Measurements from ENCODE around the gene NBEAL2.

NBEAL2 gene

DNA sequence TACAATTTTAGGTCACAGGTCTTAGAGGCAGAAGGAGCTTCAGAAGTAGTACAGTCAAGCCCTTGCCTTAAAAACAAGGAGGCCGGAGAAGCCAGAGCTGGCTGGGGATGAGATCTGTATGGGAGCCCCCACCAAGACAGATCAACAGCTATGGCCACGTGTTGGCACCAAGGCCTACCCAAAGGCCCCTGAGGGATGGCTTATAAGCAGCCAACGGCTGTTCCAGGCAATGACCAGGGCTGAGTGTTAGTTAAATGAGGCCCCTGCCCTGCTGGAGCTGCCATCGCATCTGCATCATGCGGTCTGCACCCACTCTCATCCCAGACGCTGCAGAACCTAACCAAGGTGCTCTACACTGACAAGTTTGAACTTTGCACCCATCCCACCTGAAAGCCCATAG lies 46.2 kb upstream of the NBEAL2 start:
- H3K4me2 ChIP-seq (ENCODE audit: low read depth, low read length, poor library complexity, severe bottlenecking): peak overlapping the region; percentile 44
- no peaks in the 10 kb centered on the region for H4K20me1 ChIP-seq (ENCODE audit: low read depth, low read length)
- peak overlapping the region; percentile 18; the same call in 1 of the 2 replicates for H3K9ac ChIP-seq (ENCODE audit: low read length)
- H3F3A ChIP-seq (ENCODE audit: insufficient read depth): peaks cover 35% of the 10 kb centered on the region
- no peak for TF ChIP-seq EZH2phosphoT487 (conservative IDR thresholded peaks at IDR 0.05; ENCODE audit: low read length)
- TF ChIP-seq, protein P1, sequence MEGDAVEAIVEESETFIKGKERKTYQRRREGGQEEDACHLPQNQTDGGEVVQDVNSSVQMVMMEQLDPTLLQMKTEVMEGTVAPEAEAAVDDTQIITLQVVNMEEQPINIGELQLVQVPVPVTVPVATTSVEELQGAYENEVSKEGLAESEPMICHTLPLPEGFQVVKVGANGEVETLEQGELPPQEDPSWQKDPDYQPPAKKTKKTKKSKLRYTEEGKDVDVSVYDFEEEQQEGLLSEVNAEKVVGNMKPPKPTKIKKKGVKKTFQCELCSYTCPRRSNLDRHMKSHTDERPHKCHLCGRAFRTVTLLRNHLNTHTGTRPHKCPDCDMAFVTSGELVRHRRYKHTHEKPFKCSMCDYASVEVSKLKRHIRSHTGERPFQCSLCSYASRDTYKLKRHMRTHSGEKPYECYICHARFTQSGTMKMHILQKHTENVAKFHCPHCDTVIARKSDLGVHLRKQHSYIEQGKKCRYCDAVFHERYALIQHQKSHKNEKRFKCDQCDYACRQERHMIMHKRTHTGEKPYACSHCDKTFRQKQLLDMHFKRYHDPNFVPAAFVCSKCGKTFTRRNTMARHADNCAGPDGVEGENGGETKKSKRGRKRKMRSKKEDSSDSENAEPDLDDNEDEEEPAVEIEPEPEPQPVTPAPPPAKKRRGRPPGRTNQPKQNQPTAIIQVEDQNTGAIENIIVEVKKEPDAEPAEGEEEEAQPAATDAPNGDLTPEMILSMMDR (IDR thresholded peaks at IDR 0.05; ENCODE audit: insufficient read depth, low read length, poor library complexity, severe bottlenecking): no peak
- H3K4me3 ChIP-seq (ENCODE audit: insufficient read depth, low read length, poor library complexity, severe bottlenecking): no peak overlapping the region
- H3K36me3 ChIP-seq (ENCODE audit: low read length): peaks cover 9% of the 10 kb centered on the region
- no peaks in the 10 kb centered on the region for H3K27me3 ChIP-seq (ENCODE audit: low read length)
- no peak overlapping the region for H2AFZ ChIP-seq (ENCODE audit: low read depth, low read length, severe bottlenecking)
- peaks cover 76% of the 10 kb centered on the region for H3K79me2 ChIP-seq (ENCODE audit: insufficient read depth, low read length)
- H3K27ac ChIP-seq (ENCODE audit: low read depth, low read length): peak overlapping the region; percentile 99
- no peaks in the 10 kb centered on the region for H3K9me2 ChIP-seq (replicated peaks; ENCODE audit: insufficient read depth, low read length)
- H3K9me3 ChIP-seq (ENCODE audit: insufficient read depth, low read length): 0 out of 2 replicates have a peak, but pooled peaks cover 4% of the 10 kb centered on the region

GRCh38 chr3:46934072-46934471 lies 45.4 kb upstream of the NBEAL2 start:
- peaks cover 82% of the 10 kb centered on the region for H3K79me2 ChIP-seq (ENCODE audit: insufficient read depth, low read length)
- H3K27me3 ChIP-seq (ENCODE audit: low read length): no peaks in the 10 kb centered on the region
- no peak overlapping the region for H3K9ac ChIP-seq (ENCODE audit: low read length)
- H3K36me3 ChIP-seq (ENCODE audit: low read length): peaks cover 2% of the 10 kb centered on the region
- no peaks in the 10 kb centered on the region for H4K20me1 ChIP-seq (ENCODE audit: low read depth, low read length)
- H3K27ac ChIP-seq (ENCODE audit: low read depth, low read length): peak overlapping the region; percentile 27
- H3K9me2 ChIP-seq (replicated peaks; ENCODE audit: insufficient read depth, low read length): no peaks in the 10 kb centered on the region
- no peak overlapping the region for H3K4me3 ChIP-seq (ENCODE audit: insufficient read depth, low read length, poor library complexity, severe bottlenecking)
- no peaks in the 10 kb centered on the region for H3K9me3 ChIP-seq (ENCODE audit: insufficient read depth, low read length)
- H3K4me2 ChIP-seq (ENCODE audit: low read depth, low read length, poor library complexity, severe bottlenecking): no peak overlapping the region
- TF ChIP-seq EZH2phosphoT487 (conservative IDR thresholded peaks at IDR 0.05; ENCODE audit: low read length): no peak
- TF ChIP-seq, protein P1 (IDR thresholded peaks at IDR 0.05; ENCODE audit: insufficient read depth, low read length, poor library complexity, severe bottlenecking): no peak
- H2AFZ ChIP-seq (ENCODE audit: low read depth, low read length, severe bottlenecking): no peak overlapping the region
- peaks cover 27% of the 10 kb centered on the region for H3F3A ChIP-seq (ENCODE audit: insufficient read depth)

- Histone ChIP-seq H3K79me2 (ENCODE audit: insufficient read depth, low read length) (peaks cover 87% of the 10 kb centered on the region), H3F3A (ENCODE audit: insufficient read depth) (peaks cover 22% of the 10 kb centered on the region), H3K27me3 (ENCODE audit: low read length) (no peaks in the 10 kb centered on the region), H4K20me1 (ENCODE audit: low read depth, low read length) (no peaks in the 10 kb centered on the region), H3K36me3 (ENCODE audit: low read length) (no peaks in the 10 kb centered on the region), H3K9ac (ENCODE audit: low read length) (no peak overlapping the region), H3K9me2 (replicated peaks; ENCODE audit: insufficient read depth, low read length) (no peaks in the 10 kb centered on the region), H3K9me3 (ENCODE audit: insufficient read depth, low read length) (no peaks in the 10 kb centered on the region), H3K4me3 (ENCODE audit: insufficient read depth, low read length, poor library complexity, severe bottlenecking) (no peak overlapping the region), H3K4me2 (ENCODE audit: low read depth, low read length, poor library complexity, severe bottlenecking) (no peak overlapping the region), H3K27ac (ENCODE audit: low read depth, low read length) (peak overlapping the region; percentile 27), H2AFZ (ENCODE audit: low read depth, low read length, severe bottlenecking) (no peak overlapping the region)
- TF ChIP-seq EZH2phosphoT487 (conservative IDR thresholded peaks at IDR 0.05; ENCODE audit: low read length): no peak
- TF ChIP-seq, protein P1 (IDR thresholded peaks at IDR 0.05; ENCODE audit: insufficient read depth, low read length, poor library complexity, severe bottlenecking): no peak
Measured at GRCh38 chr3:46934498-46935167, 44.8 kb upstream of the NBEAL2 start.

Data from SU-DHL-6 (cell line).